ENCODE results near the gene GMCL2. TPM values are rescaled to one million over a fixed set of nuclear protein-coding genes. Genes with fewer than 3 reads are reported as not detected.

Gene GMCL2
- total RNA-seq, 1 experiment from 2014 or later, result not detected

- ChIA-PET POLR2A (ENCODE audit: unreplicated experiment) (no interaction called here), CTCF (no interaction called here)
- no peak overlapping the region for H3K4me3 ChIP-seq (ENCODE audit: low read length)
- H2AFZ ChIP-seq (ENCODE audit: low read length), result no peak overlapping the region
- BruUV-seq (replicated peaks), result no TSS peak
- ATAC-seq (no peak), DNase-seq (no peak)
- peaks cover 25% of the 10 kb centered on the region for H3K4me1 ChIP-seq (ENCODE audit: insufficient read depth, low read length)
- no peaks in the 10 kb centered on the region for H3K9me3 ChIP-seq (ENCODE audit: low read length)
- no peaks in the 10 kb centered on the region for H3K9me2 ChIP-seq (replicated peaks; ENCODE audit: low read length)
- intact Hi-C loops (cut with micrococcal nuclease), result loop anchor here (5.0 kb wide), 1 partner anchor 50 kb away; the partner anchor contains the start of gene NHP2
- H3K9ac ChIP-seq (ENCODE audit: low read length), result no peak overlapping the region
- TF ChIP-seq EZH2phosphoT487 (IDR thresholded peaks at IDR 0.05; ENCODE audit: borderline replicate concordance, low read length), result no peak
- H4K20me1 ChIP-seq (ENCODE audit: low read length), result peaks cover 23% of the 10 kb centered on the region
- H3K27ac ChIP-seq (ENCODE audit: low read length), result no peak overlapping the region
- peaks cover 23% of the 10 kb centered on the region for H3K36me3 ChIP-seq (ENCODE audit: low read depth, low read length)
- peaks cover 38% of the 10 kb centered on the region for H3K79me2 ChIP-seq (ENCODE audit: low read length)
- no peaks in the 10 kb centered on the region for H3K27me3 ChIP-seq (ENCODE audit: low read length)
- H3F3A ChIP-seq (ENCODE audit: low read length, unreplicated experiment), result no peaks in the 10 kb centered on the region
- no peak overlapping the region for H3K4me2 ChIP-seq (ENCODE audit: low read length)
These were observed 15.4 kb upstream of the GMCL2 start for GRCh38 chr5:178202541-178202940.

- Histone ChIP-seq H3K9me3 (ENCODE audit: low read length) (no peaks in the 10 kb centered on the region), H3K27ac (ENCODE audit: low read length) (no peak overlapping the region), H2AFZ (ENCODE audit: low read length) (no peak overlapping the region), H4K20me1 (ENCODE audit: low read length) (peaks cover 16% of the 10 kb centered on the region), H3K79me2 (ENCODE audit: low read length) (peaks cover 32% of the 10 kb centered on the region), H3K9me2 (replicated peaks; ENCODE audit: low read length) (no peaks in the 10 kb centered on the region), H3K4me1 (ENCODE audit: insufficient read depth, low read length) (peaks cover 18% of the 10 kb centered on the region), H3K27me3 (ENCODE audit: low read length) (no peaks in the 10 kb centered on the region), H3K9ac (ENCODE audit: low read length) (no peak overlapping the region), H3K36me3 (ENCODE audit: low read depth, low read length) (peaks cover 16% of the 10 kb centered on the region), H3F3A (ENCODE audit: low read length, unreplicated experiment) (no peaks in the 10 kb centered on the region), H3K4me2 (ENCODE audit: low read length) (peak overlapping the region; percentile 26), H3K4me3 (ENCODE audit: low read length) (no peak overlapping the region)
- no TSS peak for BruUV-seq (replicated peaks)
- DNase-seq, result peak; percentile 52
- TF ChIP-seq EZH2 (IDR thresholded peaks at IDR 0.05; ENCODE audit: low read length, unreplicated experiment), result no peak
- no peak for TF ChIP-seq CTCF (conservative IDR thresholded peaks at IDR 0.05; ENCODE audit: low read depth, low read length)
- TF ChIP-seq EZH2phosphoT487 (IDR thresholded peaks at IDR 0.05; ENCODE audit: borderline replicate concordance, low read length), result no peak
- ATAC-seq, result no peak
- intact Hi-C loops (cut with micrococcal nuclease), result loop anchor here (5.0 kb wide), 1 partner anchor 50 kb away; the partner anchor contains the start of gene NHP2
- ChIA-PET POLR2A (ENCODE audit: unreplicated experiment) (no interaction called here), CTCF (no interaction called here)
These were observed 14.7 kb upstream of the GMCL2 start for GRCh38 chr5:178201927-178202235.

DNA sequence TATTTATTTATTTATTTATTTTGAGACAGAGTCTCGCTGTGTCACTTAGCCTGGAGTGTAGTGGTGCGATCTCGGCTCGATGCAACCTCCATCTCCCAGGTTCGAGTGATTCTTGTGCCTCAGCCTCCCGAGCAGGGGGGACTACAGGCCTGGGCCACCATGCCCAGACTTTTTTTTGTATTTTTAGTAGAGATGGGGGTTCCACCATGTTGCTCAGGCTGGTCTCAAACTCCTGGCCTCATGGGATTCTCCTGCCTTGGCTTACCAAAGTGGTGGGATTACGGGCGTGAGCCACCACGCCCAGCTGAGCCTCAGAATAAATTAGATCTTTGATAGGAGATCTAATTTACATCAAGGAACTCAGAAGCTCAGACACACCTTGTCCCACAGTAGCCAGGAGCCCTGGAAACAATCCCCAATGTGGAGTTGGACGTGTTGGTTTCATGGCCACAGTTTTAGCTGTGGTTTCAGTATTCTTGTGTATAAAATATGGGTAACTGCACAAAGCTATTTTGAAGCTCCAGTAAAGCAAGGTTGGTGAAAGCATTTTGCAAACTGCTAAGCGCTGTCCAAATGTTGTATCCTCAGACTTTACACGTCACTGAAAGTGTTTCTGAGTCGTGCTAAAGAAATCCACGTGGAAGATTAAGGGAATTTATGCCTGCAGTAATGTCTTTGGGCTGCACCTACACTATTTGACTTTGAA, 14.2 kb upstream of the GMCL2 start:
- DNase-seq (no peak), ATAC-seq (no peak)
- Histone ChIP-seq H3K9ac (ENCODE audit: low read length) (no peak overlapping the region), H3F3A (ENCODE audit: low read length, unreplicated experiment) (no peaks in the 10 kb centered on the region), H3K9me3 (ENCODE audit: low read length) (no peaks in the 10 kb centered on the region), H3K79me2 (ENCODE audit: low read length) (peaks cover 27% of the 10 kb centered on the region), H3K9me2 (replicated peaks; ENCODE audit: low read length) (no peaks in the 10 kb centered on the region), H3K4me1 (ENCODE audit: insufficient read depth, low read length) (peaks cover 13% of the 10 kb centered on the region), H2AFZ (ENCODE audit: low read length) (no peak overlapping the region), H3K27ac (ENCODE audit: low read length) (no peak overlapping the region), H3K4me2 (ENCODE audit: low read length) (peak overlapping the region; percentile 26; the same call in 1 of the 2 replicates), H4K20me1 (ENCODE audit: low read length) (peaks cover 11% of the 10 kb centered on the region), H3K27me3 (ENCODE audit: low read length) (no peaks in the 10 kb centered on the region), H3K4me3 (ENCODE audit: low read length) (no peak overlapping the region), H3K36me3 (ENCODE audit: low read depth, low read length) (peaks cover 11% of the 10 kb centered on the region)
- BruUV-seq (replicated peaks), result no TSS peak
- intact Hi-C loops (cut with micrococcal nuclease), result loop anchor here (5.0 kb wide), 1 partner anchor 49 kb away; the partner anchor contains the start of gene NHP2
- ChIA-PET POLR2A (ENCODE audit: unreplicated experiment) (no interaction called here), CTCF (no interaction called here)
- TF ChIP-seq EZH2 (IDR thresholded peaks at IDR 0.05; ENCODE audit: low read length, unreplicated experiment), result no peak
- no peak for TF ChIP-seq EZH2phosphoT487 (IDR thresholded peaks at IDR 0.05; ENCODE audit: borderline replicate concordance, low read length)
- no peak for TF ChIP-seq CTCF (conservative IDR thresholded peaks at IDR 0.05; ENCODE audit: low read depth, low read length)
